Left kidney (tissue), 2 donors: ENCODE results near the gene TFAP2B. TPM values are rescaled to one million over a fixed set of nuclear protein-coding genes. Genes with fewer than 3 reads are reported as not detected.

Source experiments
- DNase-seq: peaks from one replicate; pipeline ENCODE4 v3.0.0-alpha.2; 2013
- polyA plus RNA-seq: library from polyadenylated mRNA; unstranded; fragments of 120-200 nt; gene quantifications from one replicate; pipeline ENCODE4 v1.2.1, GENCODE V29; 2013; ENCODE audit not compliant: insufficient read length

TFAP2B gene
- polyA plus RNA-seq, 1 donor: 15.3 TPM

DNA sequence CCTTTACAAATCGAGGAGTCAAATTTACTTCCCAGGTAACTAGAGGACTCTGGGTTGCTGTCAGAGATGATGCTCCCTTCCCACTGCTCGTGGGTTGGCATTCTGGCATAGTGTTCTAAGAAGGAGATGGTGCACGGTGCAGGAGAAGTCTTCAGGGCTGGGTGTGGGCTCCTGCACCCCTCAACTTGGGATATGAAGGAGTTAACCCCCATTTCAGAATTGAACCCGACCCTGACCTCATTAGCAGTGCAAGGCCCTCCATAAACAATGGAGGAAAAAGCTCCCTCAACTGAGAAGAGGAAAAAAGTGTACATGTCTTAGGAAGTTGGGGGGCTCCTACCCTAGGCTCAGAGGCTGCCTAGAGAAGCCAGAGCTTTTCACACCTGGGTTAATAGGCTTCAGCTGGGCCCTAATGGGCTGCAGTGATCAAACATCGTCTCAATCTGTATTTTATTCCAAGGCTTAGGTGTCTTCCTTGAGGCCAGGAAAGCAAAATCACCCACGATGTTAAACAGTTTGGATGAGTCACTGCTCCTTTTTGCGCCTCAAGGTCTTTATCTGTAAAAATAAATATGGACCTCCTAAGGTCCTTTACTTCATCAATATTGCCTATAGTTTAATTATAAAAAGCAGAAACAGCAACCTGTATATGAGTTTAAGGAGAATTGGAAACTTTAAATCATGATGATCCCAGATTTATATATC lies 29.4 kb downstream of the TFAP2B start:
- no peak for DNase-seq

DNA sequence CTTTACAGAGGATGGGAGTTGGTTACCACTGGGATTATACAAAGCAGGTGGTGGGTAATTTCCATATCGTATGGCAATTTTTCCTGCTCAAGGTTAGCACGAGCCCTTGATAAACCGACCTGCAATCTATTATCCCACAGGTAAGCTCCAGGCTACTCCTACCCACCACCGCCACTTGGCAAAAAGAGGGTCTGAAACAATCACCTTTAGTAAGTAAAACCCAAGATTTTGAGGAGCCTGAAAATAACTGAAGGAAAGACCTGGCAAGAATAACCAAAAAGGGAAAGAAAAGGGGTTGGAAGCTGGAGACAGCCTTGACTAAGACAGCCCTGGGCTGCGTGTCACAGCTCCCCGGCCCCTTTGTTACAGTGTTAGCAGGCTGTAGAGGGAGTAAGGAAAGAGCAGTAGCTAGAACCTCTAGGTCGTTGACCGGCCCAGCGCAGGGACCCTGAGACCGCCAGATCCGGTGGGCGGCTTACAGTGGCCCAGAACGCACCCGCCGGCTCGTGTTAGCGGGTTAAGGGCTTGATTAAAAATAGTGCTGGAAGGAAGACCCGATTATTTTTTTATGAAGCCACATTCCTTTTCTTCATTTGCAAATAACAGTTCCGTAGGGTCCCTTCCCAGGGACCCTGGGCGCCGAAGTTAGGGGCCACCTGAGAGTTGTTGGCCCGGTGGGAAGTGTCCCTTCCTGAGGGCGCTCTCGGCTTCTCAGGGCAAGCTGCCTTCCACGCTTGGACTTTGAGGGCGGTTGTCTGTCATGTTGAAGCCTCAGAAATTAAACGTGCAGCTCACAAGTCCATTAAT lies 30.5 kb downstream of the TFAP2B start:
- DNase-seq: no peak

DNA sequence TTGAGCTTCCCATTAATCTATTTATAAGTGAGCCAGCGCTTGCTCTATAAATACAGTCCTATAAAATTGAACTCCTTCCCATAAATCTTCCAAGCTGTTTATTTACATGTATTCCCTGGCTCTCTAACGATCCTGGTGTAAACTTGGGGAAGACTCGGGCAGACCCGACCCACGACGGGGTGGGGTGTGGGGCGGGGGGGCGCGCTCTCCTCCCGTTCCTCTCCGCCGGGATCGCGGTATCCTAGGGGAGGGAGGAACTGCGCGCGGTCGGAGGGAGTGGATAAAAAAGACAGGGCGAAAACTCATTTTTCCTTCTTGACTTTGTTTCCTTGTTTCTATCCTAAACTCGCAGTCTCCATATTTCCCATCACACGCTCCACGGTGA lies 31.1 kb downstream of the TFAP2B start:
- DNase-seq: no peak

DNA sequence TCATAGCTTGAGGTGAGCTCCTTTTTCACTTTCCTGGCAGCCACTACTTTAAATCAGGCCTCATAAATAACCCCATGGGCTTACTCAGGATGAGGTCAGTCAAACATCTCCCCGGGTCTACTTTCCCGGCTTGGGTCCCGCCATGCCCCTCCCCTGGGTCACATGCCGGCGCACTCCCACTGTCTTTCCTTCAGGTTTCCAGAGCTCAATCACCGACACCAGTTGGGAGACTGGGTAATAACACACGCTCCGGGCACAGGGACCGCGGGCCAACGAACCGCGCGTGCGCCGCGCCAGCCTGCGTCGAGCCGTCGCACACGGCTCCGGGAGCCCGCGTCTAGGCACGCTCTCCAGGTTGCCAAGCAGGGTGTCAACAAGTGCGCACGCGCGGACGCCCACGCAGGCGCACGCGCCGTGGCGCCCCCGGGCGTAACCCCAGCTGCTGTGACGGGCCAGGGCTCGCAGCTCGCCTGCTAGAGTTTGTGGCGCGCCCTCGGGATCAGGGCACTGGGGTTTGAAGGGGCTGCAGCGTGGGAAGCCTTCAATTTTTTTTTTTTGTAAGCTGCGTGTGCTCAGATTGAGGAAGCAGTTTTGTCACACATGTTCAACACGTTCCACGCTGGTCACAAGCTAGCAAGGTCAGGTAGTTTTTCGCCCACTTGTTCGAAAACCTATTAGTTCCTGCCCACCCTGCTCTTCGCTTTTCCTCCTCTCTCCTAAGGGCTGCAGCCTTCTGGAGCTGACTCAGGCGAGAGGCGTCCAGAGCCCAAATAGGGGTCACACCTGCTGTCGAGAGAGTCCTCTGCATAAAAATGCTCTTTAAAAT lies 31.8 kb downstream of the TFAP2B start:
- no peak for DNase-seq

DNA sequence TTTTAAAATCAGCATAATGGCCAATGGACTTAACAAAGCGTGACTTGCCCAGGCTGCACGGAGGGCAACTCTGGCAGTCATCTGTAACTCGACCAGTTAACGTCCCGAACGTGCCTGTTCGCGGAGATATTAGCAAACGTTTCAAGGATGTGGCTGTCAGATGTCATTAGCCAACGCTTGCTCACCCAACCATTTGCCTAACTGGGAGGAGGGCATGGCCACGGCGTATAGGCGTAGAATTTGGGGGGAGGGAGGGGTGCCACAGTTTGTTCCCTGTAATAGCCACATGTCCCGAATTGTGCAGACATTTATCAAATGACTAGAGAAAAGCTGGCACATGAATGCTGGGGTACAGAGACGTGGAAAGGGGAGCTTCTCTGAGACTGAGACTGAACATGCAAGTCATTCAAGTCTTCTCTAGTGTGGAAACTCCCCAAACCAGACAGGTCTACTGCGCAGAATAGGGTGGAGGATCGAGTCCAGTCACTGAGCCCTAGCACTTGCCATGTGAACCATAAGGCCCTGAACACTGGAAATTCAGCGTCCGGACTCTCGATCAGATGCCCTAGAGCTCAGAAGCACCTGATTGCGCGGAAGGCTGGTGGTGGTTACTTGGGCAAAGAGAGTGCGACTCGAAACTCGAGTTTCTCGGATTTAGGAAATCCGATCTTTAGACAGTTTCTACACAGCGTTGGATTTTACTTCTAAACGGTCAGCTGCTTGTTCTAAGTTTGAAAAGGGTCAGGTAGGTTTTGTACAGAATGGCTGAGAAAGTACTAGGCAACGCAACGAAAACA lies 32.6 kb downstream of the TFAP2B start:
- DNase-seq: no peak

DNA sequence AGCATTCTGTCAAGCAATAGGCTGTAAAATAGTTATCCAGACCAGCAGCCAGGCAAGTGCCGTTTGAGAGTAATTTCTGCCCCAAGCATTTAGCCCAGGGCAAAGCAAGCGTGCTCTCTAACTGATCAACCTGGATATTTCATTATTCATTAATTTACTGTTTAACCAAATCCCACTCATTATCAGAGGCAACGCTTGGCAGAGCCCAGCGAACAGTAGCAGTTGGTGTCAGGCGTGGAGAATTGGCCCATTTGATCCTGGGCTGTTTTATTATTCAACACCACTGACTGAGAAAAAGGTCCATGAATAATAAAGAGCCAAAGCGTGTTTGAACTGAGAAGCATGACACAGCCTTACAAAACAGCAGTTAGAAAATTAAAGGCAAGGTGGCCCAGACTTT lies 35.3 kb downstream of the TFAP2B start:
- DNase-seq: no peak

DNA sequence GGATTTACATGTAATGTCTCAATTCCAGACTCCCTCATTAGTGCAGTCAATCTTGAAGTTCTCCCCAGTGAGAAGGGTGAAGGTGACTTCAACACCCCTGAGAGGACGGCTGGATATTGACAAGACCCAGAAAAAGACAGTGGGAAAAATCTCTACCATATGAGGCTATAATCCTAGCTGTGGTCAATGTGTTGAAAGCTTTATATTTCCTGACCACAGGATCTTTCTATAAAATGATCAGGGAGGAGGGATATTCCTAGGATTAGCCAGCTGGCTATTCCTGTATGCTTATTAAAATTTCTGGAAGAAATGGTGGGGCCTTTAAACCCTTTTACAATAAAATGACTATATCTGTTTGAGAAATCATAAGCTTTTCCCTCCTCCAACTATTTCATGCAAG lies 43.0 kb downstream of the TFAP2B start:
- DNase-seq: no peak

DNA sequence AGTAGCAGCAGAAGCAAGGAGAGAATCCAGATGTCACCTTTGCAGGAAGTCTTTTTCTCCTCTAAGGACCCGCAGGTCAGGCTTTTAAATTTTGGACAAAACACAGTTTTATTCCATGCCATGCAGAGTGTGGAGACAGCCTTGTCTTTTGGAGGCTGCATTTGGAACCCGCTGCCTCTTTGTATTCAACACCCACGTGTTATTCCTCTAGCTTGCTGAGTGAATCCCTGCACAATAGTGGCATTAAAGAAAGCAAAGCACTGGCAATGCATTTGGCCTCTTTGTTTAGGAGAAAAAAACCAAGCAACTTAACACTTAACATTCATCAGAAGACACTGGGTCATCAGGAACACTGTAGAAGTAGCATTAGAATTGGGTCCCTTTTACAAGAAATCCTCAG lies 43.5 kb downstream of the TFAP2B start:
- DNase-seq: no peak

DNA sequence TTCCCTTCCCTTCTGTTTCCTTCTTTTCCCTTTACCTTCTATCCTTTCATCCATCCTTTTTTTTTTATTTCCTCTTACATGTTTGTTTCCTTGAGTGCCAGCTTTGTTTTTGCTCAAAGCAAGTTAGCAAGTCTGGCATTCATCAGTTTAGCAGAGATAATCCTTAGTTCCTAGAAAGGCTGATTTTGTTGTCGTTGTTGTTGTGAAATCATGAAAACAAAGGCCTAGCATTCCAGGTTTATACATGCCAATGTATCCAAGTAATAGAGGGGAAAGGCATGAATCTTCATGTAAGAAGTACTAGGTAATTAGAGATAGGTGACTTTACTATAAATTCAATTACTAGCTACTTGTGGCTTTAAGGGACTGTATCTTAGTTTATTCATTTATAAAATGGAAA lies 45.9 kb downstream of the TFAP2B start:
- DNase-seq: no peak

DNA sequence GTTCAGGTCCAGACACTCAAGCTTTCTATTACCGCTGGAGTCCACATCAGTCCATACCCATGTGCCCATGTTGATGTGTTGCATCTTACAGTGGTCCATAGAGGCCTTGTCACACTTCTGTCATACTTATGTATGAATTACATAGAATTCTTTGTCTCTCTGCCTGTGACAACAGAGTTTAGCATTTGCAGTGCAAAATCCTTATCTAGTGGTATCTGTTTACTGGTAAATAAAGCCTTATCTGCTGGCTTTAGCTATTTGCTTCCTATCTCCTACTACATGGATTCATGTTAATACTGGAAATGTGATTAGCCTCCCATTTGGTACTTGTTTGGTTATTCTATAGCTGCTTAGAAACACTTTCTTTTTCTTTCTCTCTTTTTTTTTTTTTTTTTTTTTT lies 49.8 kb downstream of the TFAP2B start:
- no peak for DNase-seq

DNA sequence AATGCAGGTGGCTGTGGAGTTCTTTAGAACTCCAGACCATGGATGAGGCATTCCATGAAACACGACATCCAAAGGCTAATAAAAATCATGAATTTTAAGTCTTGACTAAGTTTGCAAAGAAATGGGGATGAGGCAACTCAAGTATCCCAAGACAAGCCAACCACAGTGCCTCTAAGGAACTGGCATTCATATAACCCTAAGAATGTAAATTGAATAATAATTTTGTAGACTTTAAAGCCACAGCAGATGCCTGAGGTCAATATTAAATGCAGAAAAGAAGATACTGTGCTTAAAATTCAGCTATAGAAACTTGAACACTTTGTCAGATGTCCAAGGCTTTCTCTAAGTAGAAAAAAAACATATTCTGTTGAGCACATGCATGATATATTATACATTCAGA lies 54.5 kb downstream of the TFAP2B start:
- DNase-seq: no peak

DNA sequence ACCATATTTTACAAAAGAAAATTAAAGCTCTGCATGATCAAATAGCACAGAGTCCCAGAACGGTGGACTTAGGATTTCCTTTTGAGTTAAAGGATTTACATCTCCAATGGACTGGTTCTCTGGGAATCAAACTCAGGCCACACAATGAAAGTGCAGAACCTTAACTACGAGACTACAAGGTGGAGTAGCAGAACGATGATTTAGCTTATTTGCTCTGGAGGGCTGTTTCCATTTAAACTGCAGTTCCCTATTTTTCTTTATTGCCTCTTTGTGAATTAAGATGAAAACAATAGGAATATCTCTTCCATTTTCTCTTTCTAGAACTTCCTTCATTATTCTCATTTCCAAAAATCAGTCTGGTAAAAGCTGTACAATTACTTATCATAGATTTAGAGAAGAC lies 65.7 kb downstream of the TFAP2B start:
- no peak for DNase-seq

DNA sequence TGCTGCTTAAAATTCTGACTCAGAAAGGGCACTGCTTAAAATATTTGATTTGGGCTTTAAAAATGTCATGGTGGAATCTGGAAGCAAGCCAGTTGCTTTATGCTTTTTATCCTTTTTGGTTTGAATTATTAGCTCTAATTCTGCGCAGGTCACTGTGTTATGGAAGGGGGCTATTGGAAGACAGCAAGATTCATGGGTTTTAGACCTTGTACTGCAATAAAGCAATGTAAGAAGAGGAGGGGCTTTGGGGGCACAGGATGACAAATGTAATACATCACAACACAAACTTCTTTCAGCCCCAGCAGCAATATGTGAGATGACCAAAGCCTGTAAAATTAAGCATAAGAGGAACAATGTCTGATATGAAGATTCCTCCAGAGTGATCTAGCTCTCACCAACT lies 68.4 kb downstream of the TFAP2B start:
- DNase-seq: peak; percentile 13

DNA sequence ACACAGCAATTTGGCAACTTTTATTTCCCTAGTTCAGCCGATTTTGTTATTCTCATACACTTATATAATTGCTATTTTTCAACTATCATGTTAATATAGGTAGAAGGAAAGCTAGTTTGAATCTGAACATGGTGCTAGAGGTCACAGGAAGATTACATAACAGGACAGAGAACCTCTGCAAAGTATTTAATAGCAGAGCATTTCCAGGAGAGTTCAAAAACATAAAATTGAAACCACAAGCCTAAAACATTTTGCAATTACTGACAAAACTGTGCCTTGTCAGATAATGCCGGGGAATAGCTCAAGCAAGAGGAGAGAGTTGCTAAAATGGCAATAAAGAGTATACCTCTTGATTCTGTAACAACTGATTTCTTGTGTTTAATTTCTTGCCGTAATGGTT lies 70.8 kb downstream of the TFAP2B start:
- DNase-seq: no peak

DNA sequence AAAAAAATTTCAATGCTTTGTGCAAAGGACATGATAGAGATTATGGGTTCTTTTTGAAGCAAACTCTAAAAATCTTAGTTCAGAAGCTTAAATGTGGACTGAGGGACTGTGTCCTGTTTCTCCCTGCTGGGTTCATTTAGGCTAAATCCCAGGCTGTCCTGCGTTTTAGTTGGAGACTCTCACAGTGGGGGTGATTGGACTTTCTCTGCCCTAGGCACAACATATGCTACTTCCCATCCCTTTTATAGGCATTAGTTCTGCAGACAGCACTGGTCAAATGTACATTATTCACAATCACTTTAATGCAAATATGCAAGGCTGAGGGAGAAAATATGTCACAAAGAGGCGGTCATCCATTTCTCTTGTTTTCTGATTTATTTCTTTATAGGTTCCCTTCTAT lies 71.3 kb downstream of the TFAP2B start:
- DNase-seq: no peak

DNA sequence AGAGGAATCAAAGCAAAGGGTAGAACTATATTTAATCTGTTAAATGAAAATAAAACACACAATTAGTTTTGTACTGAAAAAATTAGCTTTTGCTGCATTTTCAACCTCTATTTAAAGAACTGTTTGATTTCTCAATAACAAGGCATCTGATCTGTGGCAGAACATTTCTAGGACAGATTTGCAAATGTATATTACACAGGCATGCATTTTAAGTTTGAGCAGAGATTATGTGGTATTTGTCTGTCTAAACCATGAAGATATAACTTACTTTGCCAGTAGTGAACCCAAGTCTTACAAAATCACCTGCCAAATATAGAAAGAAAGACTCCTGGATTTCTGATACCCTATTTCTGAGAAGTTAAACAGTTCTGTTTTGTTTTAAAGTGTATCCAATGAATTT lies 71.9 kb downstream of the TFAP2B start:
- DNase-seq: no peak

DNA sequence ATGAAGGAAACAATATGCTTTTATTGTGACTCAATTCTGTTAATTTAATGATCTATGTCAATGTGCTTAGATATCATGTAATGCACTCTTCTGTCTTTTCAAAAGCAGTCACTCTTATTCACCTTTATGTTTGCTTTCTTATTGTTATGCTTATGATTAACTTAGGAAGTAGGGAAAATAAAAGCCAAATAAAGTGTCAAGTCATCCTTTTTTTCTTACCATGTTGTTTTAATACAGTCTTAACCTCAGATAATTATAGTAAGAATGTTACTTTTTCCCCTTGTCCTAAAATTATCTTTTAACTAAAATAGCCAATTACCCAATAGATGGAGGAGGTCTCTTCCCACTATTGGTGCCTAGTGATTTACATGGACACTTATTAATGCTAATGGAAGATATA lies 72.6 kb downstream of the TFAP2B start:
- DNase-seq: no peak

Other genes with a start within 250 kb of the TFAP2B start
- gene TFAP2D, start 105.3 kb upstream of the TFAP2B start, polyA plus RNA-seq: not detected